CD8-positive, alpha-beta memory T cell (primary cell): ENCODE measurements around the gene DMKN. TPM values are rescaled to one million over a fixed set of nuclear protein-coding genes. Genes with fewer than 3 reads are reported as not detected.

ENCODE experiments used
- CTCF ChIA-PET: fragments of 350-600 bp; sonication (Branson Sonifier 250); formaldehyde crosslinking; loops from one replicate; lab custom pipeline; 2021; ENCODE audit warnings: antibody characterized with exemption; lab: Charles Lee
- POLR2A ChIA-PET: fragments of 350-600 bp; sonication (Branson Sonifier 250); formaldehyde crosslinking; loops from one replicate; lab custom pipeline; 2021; ENCODE audit warnings: antibody characterized with exemption; lab: Charles Lee
- DNase-seq, 5 donors: peaks; one replicate each; pipeline versions ENCODE4 v3.0.0 to v3.0.0-alpha.2; 2020 to 2022; ENCODE audit warnings: mixed read lengths in 1 of 5
- H3K27ac ChIP-seq: one replicate; pipeline ENCODE4 v1.7.0; 2013; ENCODE audit warnings: low read depth, mild to moderate bottlenecking, low read length, moderate library complexity
- H3K27me3 ChIP-seq: 2 replicates; pipeline ENCODE4 v1.7.0; 2013; ENCODE audit warnings: low read length, mild to moderate bottlenecking; ENCODE audit not compliant: insufficient read depth, poor library complexity, severe bottlenecking
- H3K36me3 ChIP-seq: 2 replicates; pipeline ENCODE4 v1.7.0; 2013; ENCODE audit warnings: mild to moderate bottlenecking, low read length, moderate library complexity; ENCODE audit not compliant: insufficient read depth
- H3K4me1 ChIP-seq: 2 replicates; pipeline ENCODE4 v1.7.0; 2013; ENCODE audit warnings: mild to moderate bottlenecking, low read length, moderate library complexity; ENCODE audit not compliant: insufficient read depth
- H3K4me3 ChIP-seq: 2 replicates; pipeline ENCODE4 v1.7.0; 2013; ENCODE audit warnings: mild to moderate bottlenecking, low read length
- H3K9me3 ChIP-seq: 2 replicates; pipeline ENCODE4 v1.7.0; 2013; ENCODE audit warnings: mild to moderate bottlenecking, low read length
- H3K27ac Mint-ChIP-seq, 8 donors: one replicate each; pipeline ENCODE4 v1.8.0; 2020 to 2021; ENCODE audit warnings: mixed read lengths in 8 of 8, mild to moderate bottlenecking in 6 of 8, inconsistent platforms in 3 of 8, moderate library complexity in 3 of 8
- H3K27me3 Mint-ChIP-seq, 2 donors: one replicate each; pipeline ENCODE4 v1.8.0; 2020 to 2021; ENCODE audit warnings: mixed read lengths in 2 of 2, mild to moderate bottlenecking in 1 of 2, moderate library complexity in 1 of 2
- H3K36me3 Mint-ChIP-seq, 3 donors: one replicate each; pipeline ENCODE4 v1.8.0; 2020 to 2021; ENCODE audit warnings: mixed read lengths in 3 of 3, inconsistent platforms in 1 of 3, mild to moderate bottlenecking in 1 of 3
- H3K4me1 Mint-ChIP-seq, 3 donors: one replicate each; pipeline ENCODE4 v1.8.0; 2020 to 2021; ENCODE audit warnings: mixed read lengths in 3 of 3, inconsistent platforms in 1 of 3, mild to moderate bottlenecking in 1 of 3
- H3K4me3 Mint-ChIP-seq, 7 donors: one replicate each; pipeline ENCODE4 v1.8.0; 2020 to 2021; ENCODE audit warnings: mixed read lengths in 7 of 7, mild to moderate bottlenecking in 6 of 7, moderate library complexity in 4 of 7, inconsistent platforms in 2 of 7
- H3K9me3 Mint-ChIP-seq, 5 donors: one replicate each; pipeline ENCODE4 v1.8.0; 2020 to 2022; ENCODE audit warnings: mixed read lengths in 5 of 5, mild to moderate bottlenecking in 3 of 5, moderate library complexity in 2 of 5, inconsistent platforms in 1 of 5
- polyA plus RNA-seq: library from polyadenylated mRNA; unstranded; fragments of 300-500 nt; fragmentation: Illumina TruSeq; gene quantifications from one replicate; pipeline ENCODE4 v1.2.3, GENCODE V29; 2021
- total RNA-seq, 2 experiments: library from RNA; stranded (reverse); gene quantifications; one replicate each; pipeline ENCODE4 v1.2.3, GENCODE V29; 2021

The DMKN gene
- total and polyA plus RNA-seq, 3 experiments from 2014 or later: 1.7 to 10.2 (median 2.2) TPM

- no peaks in the 10 kb centered on the region for H3K9me3 ChIP-seq
- CTCF ChIA-PET: interaction anchor here (0.7 to 1.7 kb wide), 22 partner anchors 9 to 427 kb away, joined by 3 to 35 read pairs (median 5); no protein-coding TSS in a partner anchor
- no peaks in the 10 kb centered on the region for H3K9me3 Mint-ChIP-seq
- H3K27me3 ChIP-seq: no peaks in the 10 kb centered on the region
- POLR2A ChIA-PET: no interaction called here
- H3K36me3 Mint-ChIP-seq: no peaks in the 10 kb centered on the region
- H3K4me3 ChIP-seq: no peak overlapping the region
- no peak overlapping the region for H3K27ac ChIP-seq
- peak overlapping the region in 1 of 7 donors; percentile 24 for H3K4me3 Mint-ChIP-seq
- peaks cover 0 to 8% (median 5%) of the 10 kb centered on the region in 3 donors for H3K4me1 Mint-ChIP-seq
- DNase-seq: peak; percentile 42 to 76 (median 46)
- H3K27ac Mint-ChIP-seq: peak overlapping the region in 2 of 8 donors; percentile 6 to 61
- H3K36me3 ChIP-seq: no peaks in the 10 kb centered on the region
- H3K27me3 Mint-ChIP-seq: peaks cover 18 to 28% of the 10 kb centered on the region in 2 donors
- H3K4me1 ChIP-seq: peaks cover 5% of the 10 kb centered on the region
Observed at GRCh38 chr19:35495107-35496064, 18.1 kb downstream of the DMKN start.

- ChIA-PET POLR2A (no interaction called here), CTCF (interaction anchor here (1.1 kb wide), 1 partner anchor 141 kb away, joined by 4 read pairs; no protein-coding TSS in a partner anchor)
- Mint-ChIP-seq H3K27me3 (peaks cover 20 to 28% of the 10 kb centered on the region in 2 donors), H3K4me1 (peaks cover 0 to 8% (median 5%) of the 10 kb centered on the region in 3 donors), H3K27ac (peak overlapping the region in 1 of 8 donors; percentile 26), H3K36me3 (no peaks in the 10 kb centered on the region), H3K4me3 (no peak overlapping the region), H3K9me3 (no peaks in the 10 kb centered on the region)
- no peak for DNase-seq
- Histone ChIP-seq H3K27ac (no peak overlapping the region), H3K27me3 (no peaks in the 10 kb centered on the region), H3K9me3 (no peaks in the 10 kb centered on the region), H3K4me1 (peaks cover 5% of the 10 kb centered on the region), H3K36me3 (no peaks in the 10 kb centered on the region), H3K4me3 (no peak overlapping the region)
Observed at GRCh38 chr19:35493971-35494370, 19.5 kb downstream of the DMKN start.

- CTCF ChIA-PET: interaction anchor here (1.0 to 2.0 kb wide), 4 partner anchors 11 to 139 kb away, joined by 3 to 11 read pairs (median 5); partner anchors contain the start of gene FFAR2
- Mint-ChIP-seq H3K4me3 (no peak overlapping the region), H3K36me3 (no peaks in the 10 kb centered on the region), H3K4me1 (peaks cover 0 to 8% (median 5%) of the 10 kb centered on the region in 3 donors), H3K27me3 (peaks cover 19 to 40% of the 10 kb centered on the region in 2 donors), H3K9me3 (no peaks in the 10 kb centered on the region), H3K27ac (no peak overlapping the region)
- Histone ChIP-seq H3K4me1 (peaks cover 5% of the 10 kb centered on the region), H3K4me3 (no peak overlapping the region), H3K27ac (no peak overlapping the region), H3K27me3 (no peaks in the 10 kb centered on the region), H3K9me3 (no peaks in the 10 kb centered on the region), H3K36me3 (no peaks in the 10 kb centered on the region)
- DNase-seq: no peak
- POLR2A ChIA-PET: no interaction called here
Observed at GRCh38 chr19:35491836-35492360, 21.6 kb downstream of the DMKN start.

- H3K9me3 ChIP-seq: no peaks in the 10 kb centered on the region
- H3K27ac Mint-ChIP-seq: peak within 1 kb of the TSS in 1 of 8 donors; percentile 56
- peaks cover 0 to 5% (median 4%) of the 10 kb centered on the region in 3 donors for H3K4me1 Mint-ChIP-seq
- H3K36me3 Mint-ChIP-seq: no peaks in the 10 kb centered on the region
- POLR2A ChIA-PET: no interaction called here
- H3K4me3 ChIP-seq: no peak within 1 kb of the TSS
- H3K4me3 Mint-ChIP-seq: no peak within 1 kb of the TSS
- H3K27me3 ChIP-seq: no peaks in the 10 kb centered on the region
- no peak for DNase-seq
- H3K36me3 ChIP-seq: no peaks in the 10 kb centered on the region
- H3K4me1 ChIP-seq: peaks cover 5% of the 10 kb centered on the region
- CTCF ChIA-PET: interaction anchor here (1.4 to 2.0 kb wide), 2 partner anchors 20 to 137 kb away, joined by 6 to 11 read pairs; no protein-coding TSS in a partner anchor
- no peak within 1 kb of the TSS for H3K27ac ChIP-seq
- H3K9me3 Mint-ChIP-seq: no peaks in the 10 kb centered on the region
- peaks cover 18 to 43% of the 10 kb centered on the region in 2 donors for H3K27me3 Mint-ChIP-seq
Observed at GRCh38 chr19:35490364-35490763, 23.1 kb downstream of the DMKN start, which contains the start of gene KRTDAP. TSS of gene KRTDAP (minus strand) at chr19:35490464. CDS start at chr19:35490442, 22 bp downstream.

GRCh38 chr19:35488677-35489076 lies 24.8 kb downstream of the DMKN start:
- Mint-ChIP-seq H3K27ac (no peak overlapping the region), H3K27me3 (peaks cover 14 to 39% of the 10 kb centered on the region in 2 donors), H3K36me3 (no peaks in the 10 kb centered on the region), H3K4me1 (peaks cover 0 to 5% (median 0%) of the 10 kb centered on the region in 3 donors), H3K4me3 (no peak overlapping the region), H3K9me3 (no peaks in the 10 kb centered on the region)
- ChIA-PET POLR2A (no interaction called here), CTCF (no interaction called here)
- H3K9me3 ChIP-seq: no peaks in the 10 kb centered on the region
- DNase-seq: no peak
- no peaks in the 10 kb centered on the region for H3K4me1 ChIP-seq
- H3K27me3 ChIP-seq: no peaks in the 10 kb centered on the region
- H3K36me3 ChIP-seq: no peaks in the 10 kb centered on the region
- H3K27ac ChIP-seq: no peak overlapping the region
- no peak overlapping the region for H3K4me3 ChIP-seq

GRCh38 chr19:35487656-35488182 lies 25.7 kb downstream of the DMKN start:
- Histone ChIP-seq H3K4me1 (no peaks in the 10 kb centered on the region), H3K27ac (no peak overlapping the region), H3K9me3 (no peaks in the 10 kb centered on the region), H3K27me3 (no peaks in the 10 kb centered on the region), H3K36me3 (no peaks in the 10 kb centered on the region), H3K4me3 (no peak overlapping the region)
- ChIA-PET POLR2A (no interaction called here), CTCF (interaction anchor here (1.0 to 2.3 kb wide), 4 partner anchors 10 to 135 kb away, joined by 3 to 8 read pairs (median 3); no protein-coding TSS in a partner anchor)
- H3K4me1 Mint-ChIP-seq: peaks cover 0 to 5% (median 0%) of the 10 kb centered on the region in 3 donors
- H3K27me3 Mint-ChIP-seq: peaks cover 14 to 32% of the 10 kb centered on the region in 2 donors
- H3K4me3 Mint-ChIP-seq: no peak overlapping the region
- no peaks in the 10 kb centered on the region for H3K36me3 Mint-ChIP-seq
- peak overlapping the region in 2 of 8 donors; percentile 1 to 5 for H3K27ac Mint-ChIP-seq
- no peaks in the 10 kb centered on the region for H3K9me3 Mint-ChIP-seq
- DNase-seq: no peak

GRCh38 chr19:35486268-35486708 lies 27.2 kb downstream of the DMKN start:
- no peak for DNase-seq
- Mint-ChIP-seq H3K27me3 (peaks cover 10 to 23% of the 10 kb centered on the region in 2 donors), H3K4me3 (no peak overlapping the region), H3K36me3 (no peaks in the 10 kb centered on the region), H3K27ac (no peak overlapping the region), H3K9me3 (peaks cover 0 to 2% (median 0%) of the 10 kb centered on the region in 5 donors), H3K4me1 (peaks cover 0 to 5% (median 0%) of the 10 kb centered on the region in 3 donors)
- no peak overlapping the region for H3K27ac ChIP-seq
- CTCF ChIA-PET: interaction anchor here (1.6 to 2.3 kb wide), 2 partner anchors 9 to 11 kb away, joined by 8 read pairs; no protein-coding TSS in a partner anchor
- POLR2A ChIA-PET: no interaction called here
- no peak overlapping the region for H3K4me3 ChIP-seq
- no peaks in the 10 kb centered on the region for H3K27me3 ChIP-seq
- no peaks in the 10 kb centered on the region for H3K9me3 ChIP-seq
- H3K36me3 ChIP-seq: no peaks in the 10 kb centered on the region
- no peaks in the 10 kb centered on the region for H3K4me1 ChIP-seq
